ENCODE results near the gene CCDC141. TPM values are rescaled to one million over a fixed set of nuclear protein-coding genes. Genes with fewer than 3 reads are reported as not detected.

Gene CCDC141
- total and polyA plus RNA-seq, 2 donors (not counting 3 experiments of a cell fraction or from before 2014, with no cell fraction given): not detected

DNA sequence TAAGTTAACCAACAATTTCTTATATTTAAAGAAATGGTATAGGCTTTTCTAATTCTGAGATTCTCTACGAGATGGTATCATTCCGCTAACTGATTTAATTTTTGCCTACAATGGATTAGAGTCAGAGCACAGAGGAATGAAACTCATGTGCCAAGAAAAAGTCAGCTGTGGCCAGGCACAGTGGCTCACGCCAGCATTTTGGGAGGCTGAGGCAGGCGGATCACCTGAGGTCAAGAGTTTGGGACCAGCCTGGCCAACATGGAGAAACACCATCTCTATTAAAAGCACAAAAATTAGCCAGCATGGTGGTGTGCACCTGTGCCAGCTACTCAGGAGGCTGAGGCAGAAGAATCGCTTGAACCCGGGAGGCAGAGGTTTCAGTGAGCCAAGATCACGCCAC, 225.8 kb downstream of the CCDC141 start:
- no TSS peak for BruUV-seq (replicated peaks)
- H3K27ac ChIP-seq (ENCODE audit: insufficient read depth, low read depth, low read length): no peak overlapping the region
- intact Hi-C loops (cut with micrococcal nuclease): loop anchor here (10.0 kb wide), 1 partner anchor 339 kb away; the partner anchor contains the start of gene PLEKHA3
- no peak overlapping the region for H3K4me3 ChIP-seq (replicated peaks in 1 of 3; ENCODE audit: insufficient read depth in 1 of 3, low read depth in 1 of 3, low read length in 3 of 3)
- no peaks in the 10 kb centered on the region for H3K79me2 ChIP-seq (ENCODE audit: control insufficient read depth, insufficient read depth, low read length)
- no peak for DNase-seq (ENCODE audit: low read depth, low spot score)
- dilution Hi-C loops (cut with MboI; ENCODE audit: extremely low pct_ligation_motif_present, low sequenced_read_pairs): loop anchor here (25.0 kb wide), 1 partner anchor 88 kb away; no protein-coding TSS in a partner anchor
- no peak overlapping the region for H2AFZ ChIP-seq (ENCODE audit: low read depth, low read length)
- H3K4me1 ChIP-seq (ENCODE audit: control insufficient read depth, extremely low read depth, insufficient read depth, low read length): peaks cover 54% of the 10 kb centered on the region
- ChIA-PET POLR2A (no interaction called here), CTCF (interaction anchor here (1.1 to 1.4 kb wide), 2 partner anchors 29 to 59 kb away, joined by 4 to 5 read pairs; no protein-coding TSS in a partner anchor)
- H3K4me2 ChIP-seq (ENCODE audit: insufficient read depth, low read length): no peak overlapping the region
- no peak overlapping the region for H3K9ac ChIP-seq (replicated peaks; ENCODE audit: extremely low read depth, insufficient read depth, low read length)
- TF ChIP-seq, protein P1, sequence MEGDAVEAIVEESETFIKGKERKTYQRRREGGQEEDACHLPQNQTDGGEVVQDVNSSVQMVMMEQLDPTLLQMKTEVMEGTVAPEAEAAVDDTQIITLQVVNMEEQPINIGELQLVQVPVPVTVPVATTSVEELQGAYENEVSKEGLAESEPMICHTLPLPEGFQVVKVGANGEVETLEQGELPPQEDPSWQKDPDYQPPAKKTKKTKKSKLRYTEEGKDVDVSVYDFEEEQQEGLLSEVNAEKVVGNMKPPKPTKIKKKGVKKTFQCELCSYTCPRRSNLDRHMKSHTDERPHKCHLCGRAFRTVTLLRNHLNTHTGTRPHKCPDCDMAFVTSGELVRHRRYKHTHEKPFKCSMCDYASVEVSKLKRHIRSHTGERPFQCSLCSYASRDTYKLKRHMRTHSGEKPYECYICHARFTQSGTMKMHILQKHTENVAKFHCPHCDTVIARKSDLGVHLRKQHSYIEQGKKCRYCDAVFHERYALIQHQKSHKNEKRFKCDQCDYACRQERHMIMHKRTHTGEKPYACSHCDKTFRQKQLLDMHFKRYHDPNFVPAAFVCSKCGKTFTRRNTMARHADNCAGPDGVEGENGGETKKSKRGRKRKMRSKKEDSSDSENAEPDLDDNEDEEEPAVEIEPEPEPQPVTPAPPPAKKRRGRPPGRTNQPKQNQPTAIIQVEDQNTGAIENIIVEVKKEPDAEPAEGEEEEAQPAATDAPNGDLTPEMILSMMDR (IDR thresholded peaks at IDR 0.05; ENCODE audit: extremely low read depth in 1 of 2, insufficient read depth in 1 of 2, low read depth in 1 of 2, low read length in 2 of 2): no peak
- TF ChIP-seq JUN (IDR thresholded peaks at IDR 0.05; ENCODE audit: borderline replicate concordance, insufficient read depth, insufficient read length, low read depth) (no peak), MYC (IDR thresholded peaks at IDR 0.05; ENCODE audit: low read depth, low read length) (no peak), EZH2 (IDR thresholded peaks at IDR 0.05; ENCODE audit: borderline replicate concordance, low read depth, low read length, severe bottlenecking) (no peak), FOS (IDR thresholded peaks at IDR 0.05; ENCODE audit: borderline replicate concordance, insufficient read depth, low read length) (no peak), GATA2 (IDR thresholded peaks at IDR 0.05; ENCODE audit: insufficient read depth, insufficient read length, low read depth, low read length) (no peak), POLR2AphosphoS5 (IDR thresholded peaks at IDR 0.05; ENCODE audit: insufficient read depth, low read depth, low read length) (no peak), POLR2A (IDR thresholded peaks at IDR 0.05; ENCODE audit: low read depth, low read length) (no peak)
- TF ChIP-seq, protein P2, sequence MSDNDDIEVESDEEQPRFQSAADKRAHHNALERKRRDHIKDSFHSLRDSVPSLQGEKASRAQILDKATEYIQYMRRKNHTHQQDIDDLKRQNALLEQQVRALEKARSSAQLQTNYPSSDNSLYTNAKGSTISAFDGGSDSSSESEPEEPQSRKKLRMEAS (IDR thresholded peaks at IDR 0.05; ENCODE audit: insufficient read depth, insufficient read length): no peak
- no peaks in the 10 kb centered on the region for H3K36me3 ChIP-seq (ENCODE audit: control insufficient read depth in 2 of 2, extremely low read depth in 1 of 2, insufficient read depth in 2 of 2, low read length in 2 of 2)
- H3K27me3 ChIP-seq (ENCODE audit: control insufficient read depth in 2 of 2, insufficient read depth in 2 of 2, low read length in 2 of 2): no peaks in the 10 kb centered on the region
- no peak for FAIRE-seq
- H3K9me3 ChIP-seq (replicated peaks; ENCODE audit: control insufficient read depth, insufficient read depth, low read length): no peaks in the 10 kb centered on the region
- no peaks in the 10 kb centered on the region for H3K9me1 ChIP-seq (replicated peaks; ENCODE audit: control insufficient read depth, extremely low read depth, insufficient read depth, low read length)
- H4K20me1 ChIP-seq (replicated peaks; ENCODE audit: control insufficient read depth, extremely low read depth, insufficient read depth, low read length): no peaks in the 10 kb centered on the region

Data from endothelial cell of umbilical vein (primary cell).